GM12878 (cell line): ENCODE data around the gene PRKCZ. TPM values are rescaled to one million over a fixed set of nuclear protein-coding genes. Genes with fewer than 3 reads are reported as not detected.
"Not testable (repeated sequence)": the region's sequence is repeated elsewhere in the genome, so short reads cannot be mapped to it uniquely, and the experiment has no call there.

Source experiments
- ATAC-seq: fragments of 200-7000 bp; cut with Tn5 transposase; 3 replicates; pipeline ENCODE4 v1.9.1; 2020; ENCODE audit warnings: mild to moderate bottlenecking, moderate library complexity
- BruUV-seq: library from RNA; stranded (reverse); fragments of 400-500 nt; replicated peaks from 2 replicates; lab custom pipeline; 2021; lab: Mats Ljungman, UMichigan
- CTCF ChIA-PET: fragments of 300-600 bp; sonication (Branson Sonifier 250); formaldehyde crosslinking; extraction: SDS; loops from one replicate; lab custom pipeline; 2021; ENCODE audit warnings: inconsistent platforms; lab: Yijun Ruan, JAX
- POLR2A ChIA-PET: fragments of 350-600 bp; formaldehyde crosslinking; extraction: SDS; loops from one replicate; lab custom pipeline; 2021; ENCODE audit warnings: inconsistent platforms; lab: Charles Lee
- RAD21 ChIA-PET: fragments of 300-600 bp; sonication (Branson Sonifier 250); formaldehyde crosslinking; loops from one replicate; lab custom pipeline; 2023; ENCODE audit warnings: antibody characterized with exemption; ENCODE audit not compliant: unreplicated experiment; lab: Charles Lee
- SMC1A ChIA-PET: fragments of 300-600 bp; sonication (Branson Sonifier 250); formaldehyde crosslinking; loops from one replicate; lab custom pipeline; 2023; ENCODE audit not compliant: unreplicated experiment, uncharacterized antibody; lab: Charles Lee
- DNase-seq: peaks from one replicate; pipeline ENCODE4 v3.0.0-alpha.2; 2011; ENCODE audit warnings: low read depth, low spot score
- FAIRE-seq: peaks from 3 replicates; lab custom pipeline; 2011; peaks lifted over from hg19 to GRCh38; lab: Jason Lieb, UNC
- H2AFZ ChIP-seq: 2 replicates; pipeline ENCODE4 v1.6.0; 2011; ENCODE audit warnings: low read depth, low read length, control low read depth; ENCODE audit not compliant: control insufficient read depth
- H3K27ac ChIP-seq: 2 replicates; pipeline ENCODE4 v1.5.1; 2011; ENCODE audit warnings: control low read depth; ENCODE audit not compliant: control insufficient read depth, insufficient read depth
- H3K27me3 ChIP-seq, 2 experiments: replicated peaks in 1 of 2; 2 replicates each; pipeline versions ENCODE4 v1.6.0 to v1.6.1; 2011; ENCODE audit warnings: low read length in 1 of 2; ENCODE audit not compliant: control insufficient read depth in 2 of 2, insufficient read depth in 2 of 2
- H3K36me3 ChIP-seq, 2 experiments: 2 replicates each; pipeline ENCODE4 v1.5.1; 2011; ENCODE audit warnings: low read length in 1 of 2; ENCODE audit not compliant: control insufficient read depth in 2 of 2, insufficient read depth in 2 of 2
- H3K4me1 ChIP-seq: 2 replicates; pipeline ENCODE4 v1.6.1; 2011; ENCODE audit warnings: mild to moderate bottlenecking, low read length, moderate library complexity, mixed read lengths; ENCODE audit not compliant: control insufficient read depth, insufficient read depth
- H3K4me2 ChIP-seq: 2 replicates; pipeline ENCODE4 v1.6.0; 2011; ENCODE audit warnings: control low read depth; ENCODE audit not compliant: control insufficient read depth, insufficient read depth
- H3K4me3 ChIP-seq: fragments of 200-600 bp; sonication (generic); 2 replicates; pipeline ENCODE4 v1.5.1; 2016
- H3K79me2 ChIP-seq: 2 replicates; pipeline ENCODE4 v1.6.0; 2011; ENCODE audit warnings: low read length; ENCODE audit not compliant: control insufficient read depth, insufficient read depth
- H3K9ac ChIP-seq: 2 replicates; pipeline ENCODE4 v1.8.0; 2011; ENCODE audit warnings: low read length, control low read depth, mixed read lengths; ENCODE audit not compliant: control insufficient read depth, insufficient read depth
- H3K9me3 ChIP-seq: replicated peaks from 3 replicates; pipeline ENCODE4 v1.5.1; 2011; ENCODE audit warnings: mild to moderate bottlenecking, low read length; ENCODE audit not compliant: control insufficient read depth, insufficient read depth
- H4K20me1 ChIP-seq: 2 replicates; pipeline ENCODE4 v1.6.0; 2011; ENCODE audit not compliant: control insufficient read depth, insufficient read depth
- PML ChIP-seq: IDR thresholded peaks from 2 replicates; pipeline ENCODE4 v1.6.1; 2012; ENCODE audit warnings: low read length, inconsistent platforms
- RELB ChIP-seq: fragments of 450-650 bp; IDR thresholded peaks from 2 replicates; pipeline ENCODE4 v1.6.1; 2017; ENCODE audit warnings: low read depth, mild to moderate bottlenecking, moderate library complexity
- WGBS: methylation state at CpG from one replicate; pipeline ENCODE4 v1.1.6; 2016; ENCODE audit warnings: low lambda C conversion rate; ENCODE audit not compliant: insufficient replicate concordance, insufficient coverage; ENCODE audit errors: missing lambda C conversion rate; 5-methylcytosine and 5-hydroxymethylcytosine counted together
- in situ Hi-C: fragments of 300-500 bp; cut with MboI; formaldehyde crosslinking; loops from 9 replicates; pipeline ENCODE4 v1.14.3; 2018; ENCODE audit warnings: mixed read lengths
- intact Hi-C: fragments of 100-400 bp; cut with micrococcal nuclease; formaldehyde crosslinking; loops from one replicate; pipeline ENCODE4 v1.14.2; 2022; ENCODE audit not compliant: unreplicated experiment
- polyA plus RNA-seq, 11 experiments: library from polyadenylated mRNA; depleted of rRNA in 4 of 11; unstranded in 6 of 11; stranded (reverse) in 5 of 11; fragments of >200 nt; fragmentation: Nextera tagmentation in 4 of 11; fragmentation: Illumina TruSeq in 1 of 11; extraction: Ambion mirVana in 4 of 11; extraction: Trizol in 1 of 11; gene quantifications; 1 replicate in 1 of 11; 2 replicates in 10 of 11; pipeline versions ENCODE4 v1.2.1 to v1.2.3, GENCODE V29; 2011 to 2016; ENCODE audit warnings: inconsistent platforms in 2 of 11, missing spikeins in 2 of 11, low read depth in 1 of 11
- total RNA-seq, 4 experiments: library from RNA; depleted of rRNA in 3 of 4; stranded (reverse); fragments of >200 nt in 3 of 4; fragmentation: Illumina TruSeq in 1 of 4; extraction: Trizol in 1 of 4; gene quantifications; 2 replicates each; pipeline versions ENCODE4 v1.2.1 to v1.2.3, GENCODE V29; 2013 to 2021

PRKCZ gene
- total and polyA plus RNA-seq, 10 of the 15 experiments (the other 5 are each of a cell fraction or from before 2014, with no cell fraction given), result 0.05 to 1.9 (median 0.64) TPM; not detected in 1

- BruUV-seq, result no TSS peak
Observed at GRCh38 chr1:2137257-2138121, 87.3 kb downstream of the PRKCZ start.

GRCh38 chr1:2139156-2139555, 88.9 kb downstream of the PRKCZ start:
- H3K9ac ChIP-seq, H2AFZ ChIP-seq, ATAC-seq, POLR2A ChIA-PET, H3K4me3 ChIP-seq, H3K9me3 ChIP-seq, H4K20me1 ChIP-seq, H3K27ac ChIP-seq, FAIRE-seq, H3K4me1 ChIP-seq, H3K4me2 ChIP-seq, DNase-seq, BruUV-seq, H3K79me2 ChIP-seq, H3K36me3 ChIP-seq, in situ Hi-C loops, H3K27me3 ChIP-seq, RAD21 ChIA-PET, intact Hi-C loops: not testable (repeated sequence)
- SMC1A ChIA-PET, result interaction anchor here (0.5 kb wide), 1 partner anchor 61 kb away, joined by 3 read pairs; no protein-coding TSS in a partner anchor
- WGBS, result 78% methylated on average over 13 of the region's 13 CpGs
- CTCF ChIA-PET, result interaction anchor here (1.3 to 1.4 kb wide), 2 partner anchors 12 to 47 kb away, joined by 4 read pairs; no protein-coding TSS in a partner anchor

More at GRCh38 chr1:2137257-2138121, 87.3 kb downstream of the PRKCZ start:
- RAD21 ChIA-PET, result no interaction called here
- in situ Hi-C loops, result no loop called here
- TF ChIP-seq PML, result no peak
- no peak for TF ChIP-seq RELB
- TF ChIP-seq, all 136 proteins: peak for 0
- FAIRE-seq, result no peak
- no peaks in the 10 kb centered on the region for H3K27me3 ChIP-seq
- peaks cover 4% of the 10 kb centered on the region for H3K4me1 ChIP-seq
- H3K4me2 ChIP-seq, result no peak overlapping the region
- ChIA-PET SMC1A (no interaction called here), POLR2A (no interaction called here), CTCF (no interaction called here)
- H3K9me3 ChIP-seq, result no peaks in the 10 kb centered on the region
- WGBS, result 66% methylated on average over 29 of the region's 29 CpGs
- H3K36me3 ChIP-seq, result no peaks in the 10 kb centered on the region
- no peaks in the 10 kb centered on the region for H3K79me2 ChIP-seq
- intact Hi-C loops, result no loop called here
- no peak overlapping the region for H3K9ac ChIP-seq
- no peaks in the 10 kb centered on the region for H4K20me1 ChIP-seq
- H3K4me3 ChIP-seq, result no peak overlapping the region
- no peak for DNase-seq
- no peak for ATAC-seq
- no peak overlapping the region for H2AFZ ChIP-seq
- no peak overlapping the region for H3K27ac ChIP-seq
